HG03064 (cell line): ENCODE measurements around the gene GMPR2.

Source experiments
- ATAC-seq: cut with Tn5 transposase; IDR thresholded peaks from one replicate; pipeline ENCODE4 v1.9.1; 2021; ENCODE audit warnings: low read depth; ENCODE audit not compliant: unreplicated experiment

Gene GMPR2

GRCh38 chr14:24249230-24250021 is 16.7 kb downstream of the GMPR2 start:
- ATAC-seq, result no peak

DNA sequence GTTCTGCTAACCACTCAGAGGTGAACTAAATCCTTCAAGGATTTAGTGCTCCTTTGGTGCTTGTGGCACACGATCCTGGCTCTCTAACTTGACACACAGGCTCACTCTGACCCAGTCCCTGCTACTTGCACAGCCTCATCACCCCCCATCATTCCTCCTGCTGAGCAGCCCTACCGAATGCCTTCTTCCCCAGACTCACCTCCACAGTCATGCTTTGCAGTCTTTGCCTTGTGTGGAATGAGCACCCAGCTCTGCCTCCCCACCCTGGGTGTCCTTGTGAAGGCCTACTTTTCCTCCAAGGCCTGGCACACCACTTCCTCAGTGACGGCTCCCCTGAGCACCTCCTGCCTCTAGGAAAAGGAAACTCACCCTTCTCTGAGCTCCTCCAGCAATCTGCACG is 17.6 kb downstream of the GMPR2 start:
- ATAC-seq, result no peak

- no peak for ATAC-seq
These were observed 19.2 kb downstream of the GMPR2 start for GRCh38 chr14:24251880-24252288.

DNA sequence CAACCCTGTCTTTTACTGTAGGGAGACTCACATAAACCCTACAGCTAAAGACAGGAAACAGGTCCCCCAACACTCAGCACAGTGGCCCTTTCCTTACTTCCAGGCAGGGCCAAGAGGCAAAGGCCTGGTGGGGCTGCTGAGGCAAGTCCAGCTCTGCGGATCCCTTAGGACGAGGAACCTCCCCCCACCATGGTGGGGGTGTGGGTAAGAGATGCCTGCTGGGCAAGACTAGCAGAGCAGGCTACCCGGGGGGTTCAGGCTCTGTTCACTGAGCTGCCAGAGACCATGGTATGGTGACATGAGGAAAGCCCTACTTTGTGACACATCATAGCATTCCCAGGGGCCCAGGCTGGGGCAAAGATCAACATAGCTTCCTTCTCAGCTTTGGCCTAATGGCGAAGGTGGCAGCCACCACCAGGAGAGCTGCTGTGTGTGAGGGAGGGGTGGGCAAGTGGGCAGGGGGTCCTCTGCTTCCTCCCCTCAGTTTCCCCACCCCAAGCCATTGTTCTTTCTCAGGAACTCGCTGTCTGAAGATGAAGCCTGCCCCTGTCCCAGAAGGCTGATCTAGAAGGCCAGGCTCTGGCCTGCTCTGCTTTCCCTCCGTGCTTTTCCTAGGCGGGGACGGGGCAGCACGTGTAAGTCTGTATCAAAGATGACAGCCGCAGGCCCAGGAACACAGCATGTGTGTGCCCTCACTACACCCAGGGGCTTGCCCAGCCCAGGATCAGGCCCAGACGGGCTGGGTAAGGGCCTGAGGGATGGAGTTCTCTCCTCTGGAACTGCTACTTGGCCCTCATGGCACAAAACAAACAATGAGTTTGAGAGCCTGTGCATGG is 19.8 kb downstream of the GMPR2 start:
- no peak for ATAC-seq

DNA sequence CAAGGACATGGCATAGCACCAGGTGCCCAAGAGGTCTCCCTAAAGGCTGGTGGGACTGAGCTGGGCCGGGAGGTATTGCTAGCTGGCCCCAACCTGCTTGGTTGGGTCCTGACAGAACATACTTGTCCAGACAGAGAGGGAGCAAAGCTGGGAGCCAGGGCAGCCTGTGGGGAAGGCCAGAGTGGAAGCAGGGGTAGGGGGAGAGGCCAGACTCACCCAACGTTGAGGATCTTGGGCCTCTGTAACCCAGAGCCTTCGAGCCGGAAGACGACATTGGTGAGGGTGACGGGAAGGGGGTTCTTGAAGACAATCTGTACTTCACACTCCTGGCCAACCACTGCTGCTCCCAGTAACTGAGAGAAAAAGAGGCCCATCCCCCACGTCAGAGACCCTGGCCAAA is 21.2 kb downstream of the GMPR2 start:
- no peak for ATAC-seq

DNA sequence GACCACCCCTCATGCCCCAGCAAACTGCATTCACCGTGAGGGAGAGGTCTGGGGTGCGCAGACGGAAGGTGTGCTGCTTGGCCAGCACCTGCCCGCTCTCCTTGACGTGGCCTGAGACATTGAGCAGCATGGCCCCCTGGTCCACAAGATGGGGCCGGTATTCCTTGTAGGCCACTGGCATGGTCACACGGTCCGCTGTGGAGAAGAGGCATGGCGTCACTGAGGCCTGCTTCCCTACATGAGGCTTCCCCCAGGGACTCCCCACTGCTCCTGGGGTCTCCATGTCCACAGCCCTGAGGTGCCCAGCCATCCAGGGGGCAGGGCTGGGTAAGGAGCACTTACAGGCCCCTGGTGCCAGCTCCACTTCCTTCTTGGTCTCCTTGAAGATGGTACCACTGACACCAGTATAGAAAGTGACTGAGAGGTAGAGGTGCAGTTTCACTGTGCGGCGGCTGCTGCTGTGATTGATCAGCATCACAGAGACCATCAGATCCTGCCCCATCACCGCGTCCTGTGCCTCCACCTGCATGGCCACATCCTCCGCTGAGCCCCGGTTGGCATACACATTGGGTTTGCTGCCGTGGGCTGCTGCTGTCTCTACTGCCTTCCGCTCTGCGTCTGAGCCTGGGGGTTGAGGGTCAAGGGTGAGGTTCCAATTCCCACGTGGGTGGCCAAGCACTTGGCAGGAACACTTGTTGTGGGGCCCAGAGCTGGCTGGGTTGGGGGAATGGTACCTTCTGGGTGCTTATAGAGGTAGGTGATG is 22.1 kb downstream of the GMPR2 start:
- ATAC-seq, result no peak

GRCh38 chr14:24255438-24255837 is 22.7 kb downstream of the GMPR2 start:
- no peak for ATAC-seq

DNA sequence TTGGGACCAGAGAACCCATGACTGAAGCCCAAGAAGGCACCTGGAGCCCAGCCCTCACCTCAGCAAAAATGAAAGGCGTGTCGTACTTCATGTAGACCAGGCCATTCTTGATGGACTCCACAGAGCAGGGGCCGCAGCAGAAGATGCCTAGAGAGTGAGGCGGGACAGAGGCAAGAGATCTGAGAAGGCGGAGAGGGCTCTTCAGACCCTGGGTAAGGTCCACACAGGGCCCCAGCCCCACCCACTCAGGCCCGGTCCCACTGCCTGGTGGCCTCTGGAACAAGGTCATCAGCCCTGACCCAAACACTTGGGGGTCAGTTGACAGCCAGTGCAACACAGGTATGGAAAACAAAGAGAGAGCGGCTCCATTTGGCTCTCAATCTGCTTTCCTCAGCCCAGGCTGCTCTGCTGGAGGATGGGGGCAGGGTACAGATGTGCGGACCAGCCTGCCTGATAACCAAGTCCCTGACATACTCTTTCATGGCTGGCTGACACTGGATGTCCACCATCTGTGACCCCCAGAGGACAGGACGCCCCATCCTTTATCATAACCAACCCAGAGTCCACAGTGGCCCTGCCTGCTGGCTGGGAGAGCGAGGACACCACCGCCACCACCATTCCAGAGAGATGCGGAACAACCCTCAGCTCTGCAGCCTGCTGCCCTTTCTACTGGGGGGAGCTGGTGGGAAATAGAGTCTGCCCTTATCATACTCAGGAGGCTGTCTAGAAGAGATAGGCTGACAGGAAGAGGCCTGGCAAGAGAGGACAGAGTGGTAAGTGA is 23.4 kb downstream of the GMPR2 start:
- ATAC-seq, result no peak

DNA sequence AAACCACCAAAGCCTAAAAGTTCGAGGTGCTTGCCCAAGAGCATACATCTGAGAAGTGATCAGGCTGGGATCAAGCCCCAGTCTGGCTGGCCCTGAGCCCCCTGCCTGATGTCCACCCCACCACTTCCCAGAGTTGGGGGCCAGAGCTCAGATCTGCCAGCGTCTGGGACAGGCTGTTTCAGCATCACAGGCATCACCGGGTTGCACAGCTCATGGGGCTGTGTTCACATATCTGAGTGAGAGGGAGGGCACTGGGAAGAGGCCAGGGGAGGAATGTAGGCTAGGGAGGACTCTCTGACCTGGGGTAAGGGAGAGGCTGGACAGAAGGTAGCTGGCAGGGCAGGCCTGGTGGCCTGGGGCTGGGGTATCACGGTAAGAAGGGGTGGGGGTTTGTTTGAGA is 24.2 kb downstream of the GMPR2 start:
- no peak for ATAC-seq

DNA sequence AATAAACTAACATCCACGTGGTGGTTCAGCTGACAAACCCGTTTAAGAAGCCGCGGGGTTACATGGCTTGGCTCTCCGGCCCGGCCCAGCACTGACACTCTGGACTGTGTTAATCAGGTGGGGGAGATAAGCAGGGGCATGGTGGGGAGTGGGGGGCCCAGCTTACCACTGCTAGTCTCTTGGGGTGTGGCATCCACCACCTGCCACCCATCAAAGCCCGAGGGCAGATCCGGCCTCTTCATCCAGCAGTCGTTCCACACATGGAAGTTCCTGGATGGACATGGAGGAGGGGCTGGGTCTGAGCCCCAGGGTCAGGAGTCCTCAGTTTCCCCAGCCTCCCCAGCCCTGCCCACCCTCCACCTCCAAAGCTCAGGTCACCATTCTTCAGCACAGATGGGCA is 25.4 kb downstream of the GMPR2 start:
- ATAC-seq, result no peak

DNA sequence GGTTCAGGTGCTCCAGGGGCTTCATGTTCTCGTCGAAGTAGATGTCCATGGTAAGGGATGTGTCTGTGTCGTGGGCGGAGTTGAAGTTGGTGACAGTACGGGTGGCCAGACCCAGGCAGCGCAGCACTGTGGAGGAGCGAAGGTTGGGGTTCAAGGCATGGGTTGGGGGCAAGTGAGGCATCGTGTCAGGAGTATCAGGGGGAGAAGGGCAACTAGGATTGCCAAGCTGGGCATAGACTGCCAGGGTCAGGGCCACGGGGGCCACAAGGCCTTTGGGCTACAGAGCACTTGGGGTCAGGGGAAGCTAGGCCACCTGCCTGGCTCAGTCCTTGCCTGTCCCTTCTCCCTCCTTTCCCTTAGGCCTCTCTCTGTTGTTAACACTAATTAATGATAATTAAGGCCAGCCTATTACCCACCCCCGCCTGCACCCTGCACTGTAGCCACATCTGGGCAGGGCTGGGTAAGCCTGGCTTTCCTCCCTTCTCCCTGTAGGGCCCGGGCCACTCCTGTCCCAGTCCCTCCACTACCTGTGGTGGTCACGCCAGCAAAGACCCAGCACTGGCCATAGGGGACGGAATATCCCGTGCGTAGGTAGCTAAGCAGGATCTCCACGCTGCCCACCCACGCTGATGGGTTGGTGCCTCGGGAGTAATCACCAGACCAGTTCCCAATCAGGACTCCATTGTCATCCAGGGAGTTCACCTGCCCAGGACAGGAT is 26.0 kb downstream of the GMPR2 start:
- no peak for ATAC-seq

DNA sequence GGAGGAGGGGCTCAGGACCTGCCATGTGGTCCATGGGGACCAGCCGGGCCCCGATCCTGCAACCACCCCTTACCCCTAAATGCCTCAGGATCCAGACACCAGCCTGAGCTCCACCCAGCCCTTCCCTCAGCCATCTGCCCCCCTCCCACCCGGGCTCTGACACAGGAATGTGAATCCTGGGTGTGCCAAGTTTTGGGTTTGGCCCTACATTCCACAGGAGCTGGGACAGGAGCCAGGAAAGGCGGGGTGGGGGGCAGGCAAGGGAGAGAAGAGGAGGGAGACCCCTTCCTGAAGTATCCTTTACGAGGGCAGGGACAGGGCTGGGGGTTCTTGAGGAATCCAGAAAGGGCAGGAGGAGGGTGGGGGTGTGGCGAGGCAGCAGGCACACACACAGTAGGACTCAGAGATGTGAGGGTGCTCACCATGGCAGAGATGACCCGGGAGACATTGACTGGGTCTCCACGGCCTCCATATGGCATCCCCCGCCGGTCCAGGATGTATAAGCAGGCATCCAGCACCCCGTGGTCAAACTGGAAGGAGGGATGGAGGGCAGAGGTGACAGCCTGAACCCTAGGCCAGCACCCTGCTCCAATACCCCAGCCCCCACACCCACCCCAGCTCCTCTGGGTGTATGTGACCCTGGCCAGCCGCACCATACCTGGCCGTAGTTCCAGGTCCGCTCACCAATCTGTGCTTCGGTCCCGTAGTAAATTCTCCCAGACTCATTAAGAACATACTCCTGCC is 26.7 kb downstream of the GMPR2 start:
- ATAC-seq, result no peak

GRCh38 chr14:24260026-24260779 is 27.5 kb downstream of the GMPR2 start:
- no peak for ATAC-seq

GRCh38 chr14:24260780-24261157 is 28.0 kb downstream of the GMPR2 start:
- no peak for ATAC-seq

DNA sequence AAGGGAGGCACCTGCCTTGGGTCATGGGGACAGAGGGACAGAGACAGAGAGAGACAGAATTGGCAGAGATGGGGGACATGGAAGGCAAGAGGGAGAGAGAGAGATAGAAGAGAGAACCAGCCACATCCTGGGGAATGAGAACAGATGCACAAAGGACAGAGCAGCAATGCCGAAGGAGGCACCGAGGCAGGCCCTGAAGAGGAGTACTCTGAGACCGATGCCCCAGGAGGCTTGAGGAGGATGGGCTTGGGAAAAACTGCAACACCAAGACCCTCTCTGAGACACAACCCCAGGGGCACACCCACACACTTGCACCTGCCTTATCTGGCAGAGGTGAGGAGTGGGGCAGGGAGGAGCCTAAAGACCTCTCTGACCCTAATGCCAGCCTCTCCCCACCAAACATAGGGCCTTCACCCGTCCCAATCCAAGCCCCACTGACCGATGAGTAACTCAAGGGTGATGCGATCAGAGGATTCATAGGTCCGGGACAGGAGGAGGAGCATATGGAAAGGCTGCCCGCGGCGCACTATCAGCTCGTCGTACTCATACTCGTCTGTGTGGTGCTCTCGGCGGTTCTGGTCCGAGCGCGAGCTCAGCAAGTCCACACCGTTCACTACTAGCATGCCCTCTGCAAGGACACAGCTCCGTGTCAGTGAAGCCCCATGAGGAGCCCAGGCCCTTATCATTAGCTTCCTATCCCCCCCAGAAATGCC is 28.7 kb downstream of the GMPR2 start:
- no peak for ATAC-seq

DNA sequence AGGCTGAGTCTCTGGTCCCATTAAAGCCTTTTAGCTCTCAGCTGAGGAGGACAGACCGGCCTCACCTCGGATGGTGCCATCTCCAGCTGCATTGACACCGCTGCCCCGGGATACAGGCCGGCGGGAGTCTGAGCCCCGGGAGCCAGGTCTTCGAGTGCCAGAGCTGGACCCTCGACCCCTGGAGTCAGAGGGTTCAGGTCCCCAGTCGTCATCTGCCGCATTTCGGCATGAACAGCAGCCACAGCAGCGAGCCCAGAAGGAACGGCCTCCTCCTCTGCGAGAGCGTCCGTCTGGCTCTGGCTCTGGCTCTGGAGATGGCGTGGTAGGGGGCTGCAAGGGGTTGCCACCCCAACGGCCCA is 29.2 kb downstream of the GMPR2 start:
- ATAC-seq, result no peak

DNA sequence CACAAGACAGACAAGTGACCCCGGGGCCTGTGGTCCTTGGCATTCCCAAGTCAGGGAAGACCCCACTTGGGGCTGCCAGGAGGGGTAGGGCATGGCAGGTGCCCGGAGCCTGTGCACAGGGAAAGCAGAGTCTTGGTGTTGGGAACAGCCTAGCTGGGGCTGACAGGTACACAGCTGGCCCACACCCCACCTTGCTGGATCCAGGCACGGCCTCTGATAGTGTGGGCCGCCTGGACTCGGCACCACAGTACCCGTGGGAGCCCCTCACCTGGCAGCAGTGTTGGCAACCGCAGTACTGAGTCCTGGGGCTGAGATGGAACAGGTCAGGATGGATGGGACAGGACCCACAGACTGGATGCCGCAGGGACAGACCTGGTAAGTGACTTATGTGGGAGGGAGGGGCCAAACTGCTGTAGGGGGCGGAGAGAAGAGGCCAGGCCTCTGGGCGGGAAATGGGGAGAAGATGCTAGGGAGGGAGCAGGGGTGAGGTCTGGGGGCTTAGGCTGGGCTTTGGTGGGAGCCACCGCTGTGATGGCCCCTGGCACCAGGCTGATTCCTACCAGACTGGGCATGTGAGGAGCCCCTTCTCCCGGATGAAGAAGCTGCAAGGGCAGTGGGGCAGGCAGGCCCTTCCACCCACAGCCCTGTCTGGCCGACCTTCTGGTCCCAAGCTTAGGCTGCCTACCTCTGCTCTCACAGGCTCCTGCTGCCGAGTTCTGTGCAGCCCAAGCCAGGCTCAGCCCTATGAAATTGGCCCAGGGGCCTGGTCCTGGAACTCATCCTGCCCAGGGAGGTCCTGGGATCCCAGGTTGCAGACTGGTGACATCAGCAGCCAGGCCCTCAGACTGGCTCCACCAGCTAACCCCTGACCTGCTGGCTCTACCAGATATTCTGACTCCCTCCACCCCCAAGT is 30.3 kb downstream of the GMPR2 start, which contains the start of gene TGM1:
TSS of gene TGM1 (minus strand) at position 357 of the 913 bp plus-strand sequence. CDS start 825 bp downstream, outside the sequence.
- ATAC-seq, result no peak
